GM21576 (cell line): ENCODE data around the gene IGF2BP3.

Source experiments
- ATAC-seq: cut with Tn5 transposase; IDR thresholded peaks from one replicate; pipeline ENCODE4 v1.9.1; 2021; ENCODE audit warnings: mild to moderate bottlenecking, moderate library complexity; ENCODE audit not compliant: unreplicated experiment

Gene IGF2BP3

DNA sequence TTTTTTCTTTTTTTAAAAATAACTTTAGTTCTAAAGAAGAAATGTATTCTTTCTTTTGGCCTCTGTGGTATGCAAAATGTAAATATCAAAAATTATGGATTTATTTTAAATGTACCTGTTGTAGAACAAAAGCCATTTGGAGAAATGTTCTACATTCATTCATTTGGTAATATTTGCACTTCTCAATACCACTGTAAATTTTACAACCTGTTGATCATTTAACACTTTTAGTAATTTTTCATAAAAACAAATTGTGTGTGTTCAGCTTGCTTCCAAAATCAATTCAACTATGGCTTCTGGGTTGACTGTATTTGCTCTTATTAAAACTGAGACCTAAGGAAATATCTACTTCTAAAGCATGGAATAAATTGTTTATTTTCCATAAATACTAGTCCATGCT lies 2.3 kb upstream of the IGF2BP3 start:
- no peak for ATAC-seq

DNA sequence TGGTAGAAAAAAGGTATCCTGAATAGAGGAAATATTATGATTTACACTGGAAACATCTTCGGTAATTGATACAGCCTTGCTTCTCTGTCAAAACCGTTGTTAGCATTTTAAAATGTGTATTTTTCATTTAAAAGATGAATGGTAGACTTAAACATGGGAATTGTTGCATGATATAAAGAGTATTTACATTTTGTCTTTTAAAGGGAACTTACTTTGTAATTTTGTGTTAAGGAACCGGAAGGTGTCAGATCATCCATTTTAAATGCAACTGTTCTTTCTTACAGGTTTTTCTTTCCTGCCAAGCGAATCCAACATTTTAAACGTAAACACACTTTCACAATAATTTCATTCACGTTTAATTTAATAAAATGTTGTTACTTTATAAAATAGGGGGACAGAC lies 1.8 kb upstream of the IGF2BP3 start:
- no peak for ATAC-seq

GRCh38 chr7:23471106-23471859 lies 992 bp upstream of the IGF2BP3 start:
- no peak for ATAC-seq

GRCh38 chr7:23469961-23470250 lies 385 bp downstream of the IGF2BP3 start:
- ATAC-seq = no peak

DNA sequence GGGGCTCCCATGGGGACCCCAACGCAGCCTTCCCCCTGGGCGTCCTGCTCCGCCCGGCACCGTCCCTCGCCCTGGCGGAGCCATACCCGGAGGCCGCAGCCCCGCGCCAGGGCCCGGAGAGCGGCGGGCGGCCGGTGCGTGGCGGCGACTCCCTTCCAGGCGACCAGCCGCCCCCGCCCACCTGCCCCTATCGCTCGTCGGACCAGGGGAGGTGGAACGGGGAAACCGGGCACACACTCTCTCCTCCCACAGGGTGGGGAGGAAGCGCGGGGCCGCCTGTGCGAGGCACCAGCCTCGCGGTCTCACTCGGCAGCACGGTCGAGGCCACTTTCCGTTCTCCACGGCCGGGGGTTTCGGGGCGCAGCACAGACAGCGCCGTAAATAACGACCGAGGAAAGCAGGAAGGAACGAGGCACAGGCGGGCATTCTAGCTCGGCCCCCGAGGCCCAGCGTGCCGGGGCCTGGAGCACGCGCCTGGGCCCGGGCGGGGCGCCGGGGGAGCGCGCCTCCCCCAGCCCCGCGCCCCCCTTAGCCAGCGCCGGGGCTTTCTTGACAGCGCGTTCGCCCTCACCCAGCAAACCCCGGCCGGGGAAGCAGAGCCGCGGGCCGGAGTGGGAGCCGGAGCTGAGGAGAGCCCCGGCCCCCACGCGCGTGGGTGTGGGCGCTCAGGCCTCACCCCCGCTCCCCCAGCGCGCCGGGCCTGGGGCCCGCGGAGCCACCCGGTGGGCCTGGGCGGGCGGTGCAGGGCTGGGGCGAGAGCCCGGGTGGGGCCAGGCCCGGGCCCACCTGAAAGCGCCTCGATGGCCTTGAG lies 936 bp downstream of the IGF2BP3 start:
- no peak for ATAC-seq

GRCh38 chr7:23468526-23469149 lies 1.7 kb downstream of the IGF2BP3 start:
- ATAC-seq = no peak

DNA sequence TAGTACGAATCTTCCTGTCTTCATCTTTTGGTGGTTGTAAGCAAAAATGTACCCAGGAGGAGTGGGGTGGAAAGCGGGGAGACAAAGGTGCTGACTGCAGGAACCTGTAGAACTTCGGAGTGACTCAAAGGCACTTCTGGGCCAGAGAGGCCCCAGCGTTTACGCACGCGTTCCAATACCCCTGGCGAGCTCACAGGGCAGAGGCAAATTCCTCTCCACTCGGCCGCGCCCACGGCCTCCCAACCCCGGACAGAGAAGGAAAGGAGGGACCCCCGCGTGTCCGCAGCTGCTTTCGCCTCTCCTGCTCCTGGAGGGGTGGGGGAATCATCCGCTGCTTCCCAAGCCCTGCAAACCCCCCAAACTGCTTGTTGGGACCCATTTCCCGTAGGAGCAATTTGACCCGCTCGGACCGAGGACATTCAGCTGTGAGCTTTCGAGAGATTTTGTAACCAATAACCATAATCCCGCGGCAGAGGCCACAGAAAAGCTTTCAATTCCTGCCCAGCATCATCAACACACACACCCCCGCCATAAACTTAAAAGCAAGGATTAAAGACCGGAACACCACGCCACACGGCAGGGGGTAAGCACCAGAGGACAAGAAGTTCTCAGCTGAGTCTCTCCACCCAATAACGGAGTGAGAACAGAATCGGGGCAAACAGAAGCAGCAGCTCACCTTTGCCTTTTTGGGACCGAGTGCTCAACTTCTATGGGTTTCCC lies 2.3 kb downstream of the IGF2BP3 start:
- no peak for ATAC-seq

- ATAC-seq = no peak
Measured at GRCh38 chr7:23467291-23467805, 2.9 kb downstream of the IGF2BP3 start.

DNA sequence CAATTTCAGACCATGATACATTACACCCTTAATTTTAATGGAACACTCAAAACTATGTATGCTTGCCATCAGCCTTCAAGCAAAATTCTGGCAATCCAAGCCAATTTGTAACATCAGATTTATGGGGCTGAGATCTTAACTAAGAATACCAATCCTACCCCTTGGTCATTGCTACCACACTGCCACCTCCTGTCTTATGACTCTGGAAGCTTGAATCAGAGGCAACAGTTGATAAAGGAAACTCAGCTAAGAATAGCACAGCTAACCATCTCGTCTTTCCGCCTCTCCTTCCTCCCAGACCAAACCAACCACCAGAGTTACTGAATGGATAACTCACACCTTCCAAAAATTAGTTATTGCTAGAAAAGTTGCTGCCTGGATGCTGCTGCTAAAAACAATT lies 7.4 kb downstream of the IGF2BP3 start:
- no peak for ATAC-seq

GRCh38 chr7:23458044-23458443 lies 12.2 kb downstream of the IGF2BP3 start:
- ATAC-seq = no peak

GRCh38 chr7:23456093-23456492 lies 14.2 kb downstream of the IGF2BP3 start:
- no peak for ATAC-seq

- no peak for ATAC-seq
Measured at GRCh38 chr7:23454881-23455526, 15.3 kb downstream of the IGF2BP3 start.

- no peak for ATAC-seq
Measured at GRCh38 chr7:23450518-23450917, 19.8 kb downstream of the IGF2BP3 start.

GRCh38 chr7:23449941-23450340 lies 20.4 kb downstream of the IGF2BP3 start:
- no peak for ATAC-seq

- ATAC-seq = no peak
Measured at GRCh38 chr7:23445326-23445725, 25.0 kb downstream of the IGF2BP3 start.

- ATAC-seq = no peak
Measured at GRCh38 chr7:23443974-23444373, 26.3 kb downstream of the IGF2BP3 start.

- no peak for ATAC-seq
Measured at GRCh38 chr7:23438171-23438570, 32.1 kb downstream of the IGF2BP3 start.

DNA sequence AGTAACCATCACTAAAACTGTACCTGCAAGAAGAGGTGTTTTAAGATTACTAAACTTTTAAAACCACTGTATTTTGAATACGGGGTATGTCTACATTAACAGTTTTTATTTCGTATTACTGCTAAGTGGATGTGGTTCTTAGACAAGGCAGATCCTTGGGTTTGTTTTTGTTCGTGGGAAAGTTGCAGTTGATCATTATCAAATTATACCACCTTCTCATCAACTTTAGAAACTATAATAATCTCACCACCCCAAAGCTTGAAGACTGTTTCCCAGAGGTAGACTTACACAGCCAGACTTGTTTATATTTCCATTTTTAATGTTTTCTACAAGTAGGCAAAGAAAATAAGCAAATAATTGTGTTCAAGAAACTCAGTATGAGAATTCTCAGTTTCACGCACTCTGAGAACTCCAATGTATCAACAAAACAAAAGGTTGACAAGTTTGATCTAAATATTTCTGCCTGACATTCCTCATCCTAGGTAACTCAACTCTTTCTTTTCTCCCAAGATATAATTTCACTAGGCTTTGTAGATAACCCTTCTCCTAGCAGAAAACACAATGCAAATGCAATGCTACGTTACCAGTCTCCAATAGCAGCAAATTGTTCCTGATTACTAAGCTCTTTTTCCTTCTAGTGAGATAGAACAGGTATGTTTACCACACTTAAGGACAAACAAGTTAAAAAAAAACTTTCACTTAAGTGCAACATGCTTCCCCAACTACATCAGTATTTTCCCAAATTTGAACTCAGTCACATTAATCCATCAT lies 36.0 kb downstream of the IGF2BP3 start:
- ATAC-seq = no peak

GRCh38 chr7:23431702-23432199 lies 38.5 kb downstream of the IGF2BP3 start:
- no peak for ATAC-seq

GRCh38 chr7:23430893-23431259 lies 39.4 kb downstream of the IGF2BP3 start:
- no peak for ATAC-seq
